Measurements from ENCODE around the gene PIK3AP1. TPM values are rescaled to one million over a fixed set of nuclear protein-coding genes. Genes with fewer than 3 reads are reported as not detected.

The PIK3AP1 gene
- total and polyA plus RNA-seq, 2 of the 13 experiments (the other 11 are each of a cell fraction or from before 2014, with no cell fraction given): 3.6 to 13.8 TPM

GRCh38 chr10:96622013-96622787, 98.1 kb downstream of the PIK3AP1 start:
- Histone ChIP-seq H3K9me3 (ENCODE audit: low read length) (no peaks in the 10 kb centered on the region), H2AFZ (ENCODE audit: low read length) (no peak overlapping the region), H3K9ac (ENCODE audit: insufficient read depth, low read depth, low read length) (no peak overlapping the region), H3K4me1 (ENCODE audit: insufficient read depth, low read length) (no peaks in the 10 kb centered on the region), H3K79me2 (ENCODE audit: insufficient read depth, low read length) (no peaks in the 10 kb centered on the region), H3K27me3 (ENCODE audit: control insufficient read depth in 1 of 2, insufficient read depth in 2 of 2, low read length in 2 of 2) (no peaks in the 10 kb centered on the region), H3K27ac (ENCODE audit: extremely low read length, insufficient read depth, low read length) (no peak overlapping the region), H3K4me3 (replicated peaks in 1 of 3; ENCODE audit: insufficient read depth in 1 of 3, low read depth in 2 of 3, low read length in 3 of 3) (no peak overlapping the region), H3K4me2 (ENCODE audit: low read depth, low read length) (no peak overlapping the region), H4K20me1 (ENCODE audit: insufficient read depth, low read length) (no peaks in the 10 kb centered on the region), H3K36me3 (replicated peaks in 1 of 2; ENCODE audit: control insufficient read depth in 1 of 2, insufficient read depth in 2 of 2, low read length in 2 of 2) (no peaks in the 10 kb centered on the region)
- WGBS (ENCODE audit: low lambda C conversion rate): 92% methylated on average over 6 of the region's 6 CpGs
- ChIA-PET POLR2A (no interaction called here), CTCF (ENCODE audit: low intra/inter-chr PET ratio, low total read pairs) (no interaction called here)
- no peak for DNase-seq (ENCODE audit: low spot score)
- in situ Hi-C loops (cut with HindIII; ENCODE audit: extremely low pct_ligation_motif_present, low pct_unique_long_range_greater_than_20kb): no loop called here
- BruUV-seq (replicated peaks): no TSS peak
- no peak for FAIRE-seq
- ATAC-seq: no peak
- intact Hi-C loops (cut with micrococcal nuclease; ENCODE audit: unreplicated experiment): no loop called here
- TF ChIP-seq KAT7 (CRISPR knock-in tag; IDR thresholded peaks at IDR 0.05; ENCODE audit: borderline replicate concordance) (no peak), HOMEZ (CRISPR knock-in tag; IDR thresholded peaks at IDR 0.05; ENCODE audit: low read depth) (no peak), ZBTB7B (CRISPR knock-in tag; IDR thresholded peaks at IDR 0.05) (no peak), ZNF142 (CRISPR knock-in tag; IDR thresholded peaks at IDR 0.05) (no peak), EP300 (IDR thresholded peaks at IDR 0.05; ENCODE audit: low read depth in 2 of 2, low read length in 2 of 2) (no peak), EP300 (CRISPR knock-in tag; IDR thresholded peaks at IDR 0.05; ENCODE audit: borderline replicate concordance) (no peak), ZBTB33 (CRISPR knock-in tag; IDR thresholded peaks at IDR 0.05) (no peak), ZSCAN30 (CRISPR knock-in tag; IDR thresholded peaks at IDR 0.05) (no peak)
